GM12873 (cell line): Measurements from ENCODE around the gene FBLN2.

Experiments used
- CTCF ChIP-seq: IDR thresholded peaks from 2 replicates; pipeline ENCODE4 v1.5.1; 2012; ENCODE audit warnings: low read depth, mild to moderate bottlenecking, moderate library complexity, low read length, control low read depth; ENCODE audit not compliant: insufficient read depth; ENCODE audit errors: missing control alignments

Gene FBLN2

GRCh38 chr3:13536432-13536831, 12.5 kb upstream of the FBLN2 start:
- TF ChIP-seq CTCF: no peak

GRCh38 chr3:13536832-13537231, 12.1 kb upstream of the FBLN2 start:
- TF ChIP-seq CTCF: no peak

GRCh38 chr3:13537244-13537908, 11.5 kb upstream of the FBLN2 start:
- no peak for TF ChIP-seq CTCF

GRCh38 chr3:13537909-13538296, 11.0 kb upstream of the FBLN2 start:
- no peak for TF ChIP-seq CTCF

GRCh38 chr3:13538520-13539291, 10.2 kb upstream of the FBLN2 start:
- TF ChIP-seq CTCF: no peak

- TF ChIP-seq CTCF: no peak
These were observed 9.7 kb upstream of the FBLN2 start for GRCh38 chr3:13539292-13539638.

GRCh38 chr3:13539671-13540070, 9.3 kb upstream of the FBLN2 start:
- no peak for TF ChIP-seq CTCF
